ENCODE results near the gene ADCYAP1R1. TPM values are rescaled to one million over a fixed set of nuclear protein-coding genes. Genes with fewer than 3 reads are reported as not detected.

ADCYAP1R1 gene
- total RNA-seq, 1 experiment from 2014 or later, result 0.12 TPM

GRCh38 chr7:31071645-31072029 is 19.5 kb downstream of the ADCYAP1R1 start:
- Histone ChIP-seq H3K79me2 (ENCODE audit: insufficient read depth, low read length) (no peaks in the 10 kb centered on the region), H4K20me1 (ENCODE audit: insufficient read depth) (no peaks in the 10 kb centered on the region), H2AFZ (ENCODE audit: low read depth, low read length, poor library complexity, severe bottlenecking) (no peak overlapping the region), H3K36me3 (ENCODE audit: control insufficient read depth in 1 of 2, insufficient read depth in 2 of 2, low read length in 2 of 2) (no peaks in the 10 kb centered on the region), H3K4me2 (ENCODE audit: low read length) (no peak overlapping the region), H3K9me2 (ENCODE audit: insufficient read depth) (no peaks in the 10 kb centered on the region), H3K27ac (ENCODE audit: low read depth, low read length) (no peak overlapping the region), H3K9me3 (ENCODE audit: control insufficient read depth in 1 of 2, insufficient read depth in 1 of 2, low read depth in 1 of 2, low read length in 2 of 2) (no peaks in the 10 kb centered on the region), H3K27me3 (ENCODE audit: insufficient read depth, low read length) (peaks cover 24% of the 10 kb centered on the region), H3K4me3 (replicated peaks in 1 of 2; ENCODE audit: low read depth in 1 of 2, low read length in 2 of 2) (no peak overlapping the region), H3K4me1 (ENCODE audit: control insufficient read depth in 1 of 2, insufficient read depth in 2 of 2, low read length in 2 of 2) (no peaks in the 10 kb centered on the region), H3K9ac (ENCODE audit: low read length) (no peak overlapping the region)
- CTCF ChIA-PET, result no interaction called here
- BruUV-seq (replicated peaks), result no TSS peak
- no peak for ATAC-seq
- intact Hi-C loops (cut with micrococcal nuclease), result no loop called here
- POLR2A ChIA-PET, result no interaction called here
- no peak for DNase-seq (ENCODE audit: low read depth, low spot score)
- RAD21 ChIA-PET (ENCODE audit: low non-redundant PET in 1 of 2, low total read pairs in 2 of 2, uncharacterized antibody in 2 of 2, unreplicated experiment in 2 of 2), result no interaction called here
- TF ChIP-seq ELF1 (IDR thresholded peaks at IDR 0.05; ENCODE audit: borderline replicate concordance, low read depth) (no peak), RAD21 (IDR thresholded peaks at IDR 0.05; ENCODE audit: low read depth) (no peak), SRF (IDR thresholded peaks at IDR 0.05; ENCODE audit: low read depth) (no peak), ATF3 (IDR thresholded peaks at IDR 0.05) (no peak), FOSL1 (IDR thresholded peaks at IDR 0.05; ENCODE audit: low read depth) (no peak), POLR2A (IDR thresholded peaks at IDR 0.05; ENCODE audit: borderline replicate concordance, extremely low read depth, insufficient read depth, insufficient read length) (no peak), YY1 (IDR thresholded peaks at IDR 0.05; ENCODE audit: extremely low read depth, insufficient replicate concordance, low read depth, low read length) (no peak), ZNF274 (IDR thresholded peaks at IDR 0.05; ENCODE audit: low read depth, low read length) (no peak), EZH2phosphoT487 (IDR thresholded peaks at IDR 0.05; ENCODE audit: borderline replicate concordance) (no peak), JUND (IDR thresholded peaks at IDR 0.05) (no peak), EZH2 (IDR thresholded peaks at IDR 0.05) (no peak), SP1 (IDR thresholded peaks at IDR 0.05; ENCODE audit: low read depth) (no peak), CBX3 (IDR thresholded peaks at IDR 0.05; ENCODE audit: low read depth) (no peak), REST (IDR thresholded peaks at IDR 0.05; ENCODE audit: low read depth) (no peak)

Measured in HCT116 (cell line).